ENCODE measurements around the gene DDTL. TPM values are rescaled to one million over a fixed set of nuclear protein-coding genes. Genes with fewer than 3 reads are reported as not detected.

DDTL gene
- total and polyA plus RNA-seq, 2 of the 8 experiments (the other 6 are each of a cell fraction or from before 2014, with no cell fraction given): 2.1 to 3.1 TPM

- no peak overlapping the region for H2BK5ac ChIP-seq (ENCODE audit: low read depth, low read length)
- peak overlapping the region; percentile 38 for H3K4ac ChIP-seq (replicated peaks; ENCODE audit: insufficient read length, low read depth, low read length)
- H3K79me1 ChIP-seq (ENCODE audit: low read depth, low read length): peaks cover 6% of the 10 kb centered on the region; the same call in 1 of the 2 replicates
- 0 out of 2 replicates have a peak overlapping the region, but pooled peaks have one; percentile 18 for H2BK20ac ChIP-seq (ENCODE audit: low read length)
- no peak overlapping the region for H4K91ac ChIP-seq (replicated peaks; ENCODE audit: insufficient read length, low read length)
- H3K56ac ChIP-seq (replicated peaks; ENCODE audit: insufficient read length, low read depth, low read length): no peak overlapping the region
- H3K18ac ChIP-seq (ENCODE audit: extremely low read depth, low read length): no peak overlapping the region
- H3K23ac ChIP-seq (ENCODE audit: insufficient read length): no peak overlapping the region
- no peak overlapping the region for H2BK15ac ChIP-seq (ENCODE audit: low read length)
- FAIRE-seq (no peak), DNase-seq (ENCODE audit: low read depth in 1 of 2, low spot score in 2 of 2) (no peak)
- peaks cover 0 to 11% of the 10 kb centered on the region in 2 experiments; a peak in 1 of 4 replicates for H3K79me2 ChIP-seq (ENCODE audit: control insufficient read depth in 1 of 2, insufficient read depth in 2 of 2, low read length in 2 of 2)
- peaks cover 6% of the 10 kb centered on the region; the same call in 1 of the 2 replicates for H3K23me2 ChIP-seq (ENCODE audit: low read depth, low read length)
- H2AK5ac ChIP-seq (ENCODE audit: low read depth, low read length): no peak overlapping the region
- H3K4me1 ChIP-seq (replicated peaks in 1 of 4; ENCODE audit: control insufficient read depth in 3 of 4, insufficient read depth in 4 of 4, low read length in 3 of 4): no peaks in the 10 kb centered on the region
- H3K4me2 ChIP-seq (ENCODE audit: insufficient read depth in 1 of 2, low read depth in 2 of 2, low read length in 2 of 2): no peak overlapping the region; a peak in 1 of 4 replicates
- H2BK120ac ChIP-seq (replicated peaks; ENCODE audit: low read depth, low read length): no peak overlapping the region
- no peaks in the 10 kb centered on the region for H3K27me3 ChIP-seq (replicated peaks in 1 of 4; ENCODE audit: control insufficient read depth in 3 of 4, extremely low read depth in 1 of 4, insufficient read depth in 3 of 4, low read length in 3 of 4)
- H3K4me3 ChIP-seq (ENCODE audit: extremely low read depth in 1 of 4, insufficient read depth in 2 of 4, low read depth in 3 of 4, low read length in 4 of 4): no peak overlapping the region
- H3K36me3 ChIP-seq (ENCODE audit: control insufficient read depth in 2 of 4, insufficient read depth in 4 of 4, low read length in 3 of 4): peaks cover 5 to 26% (median 17%) of the 10 kb centered on the region in 4 experiments; a peak in 7 of 8 replicates
- H4K20me1 ChIP-seq (replicated peaks in 1 of 2; ENCODE audit: control insufficient read depth in 1 of 2, insufficient read depth in 2 of 2, low read length in 2 of 2): peaks cover 9 to 18% of the 10 kb centered on the region in 2 experiments
- H4K5ac ChIP-seq (ENCODE audit: insufficient read length, low read depth, low read length): no peak overlapping the region
- H3K9me3 ChIP-seq (ENCODE audit: insufficient read depth in 2 of 2, low read depth in 1 of 2, low read length in 1 of 2): no peaks in the 10 kb centered on the region
- ChIA-PET POLR2A (ENCODE audit: partially characterized antibody) (interaction anchor here (1.5 to 1.8 kb wide), 4 partner anchors 39 to 206 kb away, joined by 3 to 11 read pairs (median 6); no protein-coding TSS in a partner anchor), CTCF (ENCODE audit: partially characterized antibody) (no interaction called here)
- 94 to 100% methylated on average over 2 to 5 of the region's 5 CpGs for WGBS, 2 experiments (ENCODE audit: extremely low coverage in 1 of 2, insufficient coverage in 1 of 2, insufficient read length in 1 of 2, insufficient replicate concordance in 2 of 2, low coverage in 1 of 2, low lambda C conversion rate in 2 of 2, missing lambda C conversion rate in 1 of 2)
- H3K9ac ChIP-seq (replicated peaks in 1 of 4; ENCODE audit: extremely low read depth in 1 of 4, low read depth in 3 of 4, low read length in 3 of 4): 0 out of 7 replicates have a peak overlapping the region, but pooled peaks of 1 of the 4 experiments have one; percentile 21
- no peak overlapping the region for H4K8ac ChIP-seq (ENCODE audit: extremely low read depth, insufficient read depth, low read length)
- H3K27ac ChIP-seq (ENCODE audit: low read depth, low read length): no peak overlapping the region
- H3K14ac ChIP-seq (ENCODE audit: insufficient read length): no peak overlapping the region
- H2BK12ac ChIP-seq (ENCODE audit: low read depth, low read length): no peak overlapping the region
- H2AFZ ChIP-seq (ENCODE audit: low read length): no peak overlapping the region
Measured at GRCh38 chr22:23970201-23970641, 3.5 kb downstream of the DDTL start.

Measured in H1 (cell line).